Epidermal melanocyte (primary cell): Measurements from ENCODE around the gene CDKN2B-AS1.

ENCODE experiments used
- DNase-seq: peaks from one replicate; pipeline ENCODE4 v3.0.0; 2011; ENCODE audit warnings: low spot score; ENCODE audit not compliant: insufficient read length

CDKN2B-AS1 gene

DNA sequence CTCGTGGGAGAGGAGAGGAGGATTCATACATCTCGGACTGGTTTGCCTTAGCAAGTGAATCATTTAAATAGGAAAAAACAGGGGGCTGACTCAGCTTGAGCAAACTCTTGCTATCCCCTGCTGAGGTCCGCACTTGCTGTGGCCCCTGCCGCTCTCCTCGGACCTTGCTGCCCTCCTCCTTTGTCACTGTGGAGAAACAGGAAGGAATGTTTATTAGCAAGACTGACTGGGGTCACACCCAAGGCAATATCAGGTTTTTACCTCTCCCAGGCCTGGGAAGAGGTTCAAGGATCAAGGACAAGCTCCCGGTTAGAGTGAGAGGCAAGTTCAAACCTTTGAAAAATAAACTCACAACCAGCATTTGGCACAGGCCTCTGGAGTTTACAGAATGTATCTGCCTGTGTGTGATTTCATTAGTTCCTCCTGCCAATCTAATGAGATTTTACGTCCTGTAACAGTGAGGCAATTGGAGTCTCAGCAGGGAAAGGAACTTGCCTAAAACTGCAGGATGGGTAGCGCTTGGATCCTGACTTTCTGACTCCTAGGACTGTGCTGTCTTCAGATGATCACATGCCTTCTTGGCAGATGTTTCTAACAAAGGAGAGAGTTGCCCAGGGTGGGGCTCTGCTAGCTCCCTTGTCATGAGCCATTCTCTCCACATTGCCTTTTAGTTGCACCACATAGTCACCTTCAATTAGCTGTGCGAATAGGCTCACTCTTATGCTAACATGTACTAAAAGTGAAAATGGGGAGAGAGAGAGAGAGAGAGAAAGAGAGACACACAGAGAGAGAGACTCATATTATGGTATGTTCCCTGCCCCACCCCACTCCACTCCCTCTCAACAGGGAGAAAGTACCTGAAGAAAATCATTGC is 123.2 kb downstream of the CDKN2B-AS1 start:
- no peak for DNase-seq

DNA sequence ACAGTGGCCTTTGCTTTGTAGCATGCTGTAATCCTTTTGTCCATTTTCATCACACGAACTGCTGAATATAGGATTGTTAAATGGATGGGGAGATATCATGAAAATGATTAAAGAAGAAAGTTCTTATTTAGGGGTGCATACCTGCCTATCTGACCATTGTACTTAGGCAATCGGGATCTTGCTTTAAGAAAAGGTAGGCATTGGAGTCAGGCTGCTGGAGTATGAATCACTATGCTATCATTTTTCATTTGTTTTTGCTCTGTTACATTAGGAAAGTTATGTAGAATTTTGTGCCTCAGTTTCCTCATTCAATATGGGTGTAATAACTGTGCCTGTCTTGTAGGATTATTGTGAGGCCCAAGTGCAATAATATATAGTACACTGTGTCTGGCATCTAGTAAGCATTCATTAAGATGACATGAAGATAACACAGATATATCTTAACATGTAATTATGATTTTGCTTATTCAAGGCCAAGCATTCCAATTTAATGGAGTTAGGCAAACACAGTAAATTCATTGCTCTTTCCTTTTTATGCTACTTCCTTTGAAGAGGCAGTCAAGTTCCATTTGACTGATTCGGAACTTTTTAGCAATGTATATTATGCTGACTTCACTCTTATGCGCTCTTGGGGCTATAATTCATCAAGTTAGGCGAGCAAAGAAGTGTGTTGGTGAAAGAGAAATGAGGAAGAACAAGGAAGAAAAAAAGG is 124.4 kb downstream of the CDKN2B-AS1 start:
- DNase-seq = no peak

DNA sequence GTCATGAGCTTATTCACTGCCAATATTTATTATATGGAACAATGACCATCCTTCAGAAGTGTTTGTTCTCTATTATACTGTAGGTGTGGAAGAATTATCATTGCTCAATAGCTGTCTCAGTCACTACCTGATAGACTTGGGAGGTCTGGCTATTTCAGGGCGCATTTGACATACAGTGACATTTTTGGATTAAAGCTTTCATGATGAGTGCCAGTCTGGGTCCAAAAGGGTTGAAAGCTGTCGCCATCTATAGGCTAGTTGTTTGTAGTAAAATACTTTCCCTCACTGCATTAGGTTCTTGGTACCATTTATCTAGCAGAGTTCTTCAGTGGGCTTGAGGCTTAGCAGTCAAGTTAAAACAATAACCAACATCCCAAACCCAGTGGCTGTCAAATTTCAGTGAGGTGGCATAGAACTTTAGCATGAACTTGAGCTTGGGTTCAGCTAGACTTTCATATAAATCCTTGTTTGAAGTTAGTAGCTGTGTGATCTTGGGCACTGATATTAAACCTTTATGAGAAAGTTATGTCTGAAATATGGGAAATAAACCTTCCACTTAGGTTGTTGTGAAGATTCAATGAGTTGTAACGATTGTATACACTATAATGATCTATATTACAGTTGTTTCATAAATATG is 125.0 kb downstream of the CDKN2B-AS1 start:
- no peak for DNase-seq

DNA sequence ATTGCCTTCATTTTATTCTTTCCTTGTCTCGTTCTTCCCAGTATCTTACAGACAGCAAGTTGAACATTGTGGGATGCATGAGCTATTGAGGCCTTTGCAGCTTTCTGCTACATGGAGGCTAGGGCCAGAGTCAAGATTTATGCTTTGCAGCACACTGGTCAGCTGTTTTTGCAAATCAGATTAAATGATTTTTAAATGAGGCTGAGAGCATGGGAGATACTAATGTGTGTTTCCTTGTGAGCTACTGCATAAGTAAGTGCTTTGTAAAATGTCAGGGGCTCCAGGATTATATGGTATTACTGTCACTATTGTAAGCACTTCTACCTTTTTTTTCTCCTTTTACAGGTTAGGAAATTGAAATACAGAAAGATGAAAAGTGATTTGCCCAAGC is 125.6 kb downstream of the CDKN2B-AS1 start:
- DNase-seq = no peak

DNA sequence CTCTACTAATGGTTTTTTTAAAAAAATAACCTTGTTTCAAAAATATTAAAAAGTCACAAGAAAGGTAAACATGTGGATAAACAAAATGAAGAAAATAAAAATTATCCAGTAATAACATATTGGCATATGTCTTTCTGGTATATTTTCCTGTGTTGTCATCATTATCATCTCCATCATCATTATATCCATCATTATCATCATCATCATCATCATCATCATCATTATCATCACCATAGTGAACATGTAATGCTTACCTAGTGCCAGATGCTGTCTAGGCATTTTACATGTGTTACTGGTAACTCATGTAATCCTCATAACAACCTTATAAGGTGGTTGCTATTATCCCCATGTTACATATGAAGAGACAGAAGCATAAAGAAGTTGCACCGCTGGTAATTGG is 126.0 kb downstream of the CDKN2B-AS1 start:
- DNase-seq = no peak

DNA sequence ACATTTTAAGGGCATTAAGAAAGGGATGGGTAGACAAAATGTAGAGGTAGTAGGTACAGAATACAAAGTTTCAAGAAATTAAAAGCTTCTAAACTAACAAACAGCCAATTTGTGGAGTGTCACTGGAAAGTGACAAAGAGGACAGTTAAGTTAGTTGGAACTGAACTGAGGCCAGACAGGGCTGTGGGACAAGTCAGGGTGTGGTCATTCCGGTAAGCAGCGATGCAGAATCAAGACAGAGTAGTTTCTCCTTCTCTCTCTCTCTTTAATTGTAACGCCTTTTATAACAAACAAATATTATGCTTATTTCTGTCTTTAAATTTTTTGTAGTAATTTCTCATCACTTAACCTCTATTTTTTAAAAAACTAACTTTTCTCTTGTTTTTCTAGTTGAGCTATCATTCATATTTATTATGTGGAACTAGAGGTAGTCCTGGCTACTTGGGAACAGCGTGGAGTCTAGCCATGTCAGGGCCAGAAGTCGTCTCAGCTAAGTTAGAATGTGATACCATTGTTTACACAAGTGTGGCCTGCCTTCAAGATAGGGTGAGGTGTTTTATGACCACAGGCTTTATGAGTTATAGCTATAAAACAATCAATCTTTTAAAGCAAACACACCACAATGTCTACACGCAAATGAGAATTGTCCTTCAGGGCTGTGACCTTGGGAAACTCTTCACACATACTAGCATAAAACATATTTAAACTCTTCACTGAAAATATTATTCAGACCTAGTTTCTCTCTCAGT is 129.8 kb downstream of the CDKN2B-AS1 start:
- no peak for DNase-seq

DNA sequence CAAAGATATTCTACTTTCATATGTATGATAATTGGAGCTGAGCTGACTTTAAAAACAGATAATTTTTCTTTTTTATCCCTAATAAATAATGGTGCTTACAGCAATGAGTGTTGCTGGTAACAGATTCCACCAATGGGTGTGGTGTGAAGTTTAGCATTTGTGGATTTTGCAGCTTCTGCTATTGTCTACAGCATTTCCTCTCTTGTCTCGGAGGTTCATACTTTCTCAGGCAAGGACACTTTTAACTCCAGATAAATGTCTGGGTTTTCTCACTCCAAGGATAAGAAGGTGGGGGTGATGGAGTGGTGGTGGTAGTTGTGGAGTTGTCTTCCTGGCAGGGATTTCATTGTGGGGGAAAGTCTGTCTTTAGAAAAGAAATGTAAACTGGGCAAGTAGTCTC is 134.5 kb downstream of the CDKN2B-AS1 start:
- no peak for DNase-seq

DNA sequence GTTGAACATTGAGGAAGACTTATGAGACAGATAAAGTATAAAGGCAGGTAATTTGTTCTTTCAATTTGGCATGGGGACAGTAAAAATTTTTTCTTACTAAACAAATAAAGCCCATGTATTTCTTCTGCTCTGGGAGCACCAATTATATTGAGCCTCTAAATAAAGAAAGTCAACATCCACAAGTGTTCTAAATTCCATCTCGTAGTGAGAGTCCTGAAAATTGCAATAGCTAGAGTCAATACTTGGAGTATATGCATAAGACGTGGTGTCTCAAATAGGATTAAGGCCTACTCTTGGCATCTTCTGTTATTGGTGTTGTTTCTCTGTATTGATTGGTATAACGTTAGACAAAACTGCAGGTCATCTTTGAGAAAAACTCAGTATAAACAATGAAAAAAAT is 135.0 kb downstream of the CDKN2B-AS1 start:
- no peak for DNase-seq

DNA sequence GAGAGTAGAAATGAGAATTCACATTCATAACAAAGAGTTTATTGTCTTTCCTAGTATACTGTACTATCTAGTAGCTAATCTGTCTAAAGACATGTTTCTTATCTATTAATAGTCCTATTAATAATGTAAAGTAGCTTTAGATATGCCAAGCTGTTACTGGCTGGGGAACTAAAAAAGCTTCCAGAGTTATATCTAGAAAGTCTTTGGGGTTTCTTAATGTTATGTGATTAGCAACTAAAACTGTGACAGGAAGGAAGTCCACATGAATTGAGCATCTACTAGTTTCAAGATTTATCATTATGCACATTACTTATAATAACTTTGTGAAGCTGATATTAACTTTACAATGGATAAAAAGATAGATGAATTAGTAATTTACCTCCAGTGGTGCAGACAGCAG is 137.2 kb downstream of the CDKN2B-AS1 start:
- DNase-seq = no peak

DNA sequence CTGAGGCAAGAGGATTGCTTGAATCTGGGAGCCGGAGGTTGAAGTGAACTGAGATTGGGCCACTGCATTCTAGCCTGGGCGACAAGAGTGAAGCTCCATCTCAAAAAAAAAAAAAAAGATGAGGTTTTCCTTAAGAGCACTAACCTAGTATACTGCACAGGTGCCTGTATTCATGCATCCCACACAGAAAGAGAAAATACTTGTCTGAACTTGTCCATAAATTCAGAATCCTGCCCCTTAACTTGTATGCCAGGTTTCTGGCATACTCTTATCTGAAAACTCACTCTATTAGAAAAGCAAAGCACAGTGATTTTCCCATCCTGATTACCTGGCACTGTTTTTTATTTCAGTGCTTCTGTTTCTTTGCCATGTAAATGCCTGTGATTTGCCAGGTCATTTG is 139.8 kb downstream of the CDKN2B-AS1 start:
- no peak for DNase-seq

DNA sequence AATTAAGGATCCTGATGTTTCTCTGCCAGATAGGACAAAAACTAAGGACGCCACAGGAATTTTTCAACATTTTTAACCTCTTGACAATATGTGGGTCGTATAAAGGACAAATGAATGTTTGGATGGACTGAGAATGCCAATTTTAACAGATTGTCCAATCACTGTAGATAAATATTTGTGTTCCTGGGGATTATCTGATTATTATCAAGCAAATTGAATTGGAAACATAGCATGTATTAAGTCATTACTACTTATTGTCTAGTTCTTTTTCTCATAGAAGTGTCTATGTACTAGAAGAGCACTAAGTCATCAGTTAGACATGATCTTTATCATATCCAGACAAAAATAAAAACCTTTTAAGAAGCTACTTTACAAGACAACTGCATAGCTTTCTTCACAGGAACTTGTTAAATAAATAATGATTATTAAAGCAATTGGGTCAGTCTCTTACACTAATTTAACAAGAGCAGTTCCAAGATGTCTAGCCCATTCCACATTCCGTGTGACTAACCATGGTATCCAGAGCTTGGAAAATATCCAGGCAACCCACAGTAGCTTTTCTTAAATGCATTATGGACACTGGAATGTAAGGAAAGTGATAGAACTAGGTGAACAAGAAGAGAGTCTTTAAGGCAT is 142.0 kb downstream of the CDKN2B-AS1 start:
- no peak for DNase-seq

DNA sequence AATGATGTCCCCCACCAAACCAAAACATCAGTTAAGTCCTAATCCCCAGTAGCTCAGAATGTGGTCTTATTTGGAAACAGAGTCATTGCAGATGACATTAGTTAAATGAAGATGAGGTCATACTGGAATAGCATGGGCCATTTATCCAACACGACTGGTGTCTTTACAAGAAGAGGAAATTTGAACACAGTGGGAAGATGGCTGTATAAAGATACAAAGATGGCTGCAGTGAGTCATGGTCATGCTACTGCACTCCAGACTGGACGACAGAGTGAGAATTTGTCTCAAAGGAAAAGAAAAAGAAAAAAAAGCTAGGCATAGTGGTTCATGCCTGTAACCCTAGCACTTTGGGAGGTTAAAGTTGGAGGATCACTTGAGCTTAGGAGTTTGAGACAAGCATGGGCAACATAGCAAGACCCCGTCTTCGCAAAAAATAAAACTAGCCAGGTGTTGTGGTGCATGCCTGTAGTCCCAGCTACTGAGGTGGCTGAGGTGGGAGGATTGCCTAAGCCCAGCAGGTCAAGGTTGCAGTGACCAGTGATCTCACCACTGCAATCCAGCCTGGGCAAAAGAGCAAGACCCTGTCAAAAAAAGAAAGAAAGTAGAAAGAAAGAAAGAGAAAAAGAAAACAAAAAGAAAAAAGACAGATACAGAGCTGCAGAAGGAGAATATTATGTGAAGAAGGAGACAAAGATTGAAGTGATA is 144.5 kb downstream of the CDKN2B-AS1 start:
- DNase-seq = no peak

DNA sequence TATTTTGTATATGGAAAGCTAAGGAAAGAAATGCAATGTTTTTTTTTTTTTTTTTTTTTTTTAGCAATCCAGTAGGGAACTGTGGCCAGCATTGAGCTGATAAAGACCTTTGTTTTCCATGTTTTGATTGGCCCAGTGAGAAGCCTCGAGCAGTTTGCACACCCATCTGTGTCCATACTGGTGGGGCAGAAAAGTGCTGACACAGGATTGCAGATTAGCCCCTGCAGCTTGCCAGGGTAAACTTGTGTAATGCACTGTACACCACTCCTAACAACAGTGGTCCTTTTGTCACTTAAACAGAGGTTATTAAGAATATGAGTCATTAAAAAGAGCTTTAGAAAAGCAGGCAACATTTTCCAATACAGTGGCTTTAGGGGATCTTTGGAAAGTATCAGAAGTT is 147.3 kb downstream of the CDKN2B-AS1 start:
- peak; percentile 34 for DNase-seq

DNA sequence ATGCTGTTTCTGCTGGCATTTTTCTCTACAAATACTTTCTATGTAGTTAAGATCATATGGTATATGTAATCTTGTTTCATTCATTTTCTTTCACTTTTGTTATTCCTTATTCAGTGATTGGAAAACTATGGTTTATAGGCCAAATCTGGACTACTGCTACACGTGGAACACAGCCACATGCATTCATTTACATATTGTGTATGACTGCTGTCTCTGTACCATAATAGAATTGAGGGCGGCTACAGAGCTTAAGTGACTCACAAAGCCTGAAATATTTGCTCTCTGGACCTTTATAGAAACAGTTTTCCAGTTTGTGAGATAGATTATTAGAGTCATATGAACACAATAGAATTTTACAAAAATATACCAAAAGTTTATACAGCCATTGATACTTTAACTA is 148.1 kb downstream of the CDKN2B-AS1 start:
- no peak for DNase-seq

DNA sequence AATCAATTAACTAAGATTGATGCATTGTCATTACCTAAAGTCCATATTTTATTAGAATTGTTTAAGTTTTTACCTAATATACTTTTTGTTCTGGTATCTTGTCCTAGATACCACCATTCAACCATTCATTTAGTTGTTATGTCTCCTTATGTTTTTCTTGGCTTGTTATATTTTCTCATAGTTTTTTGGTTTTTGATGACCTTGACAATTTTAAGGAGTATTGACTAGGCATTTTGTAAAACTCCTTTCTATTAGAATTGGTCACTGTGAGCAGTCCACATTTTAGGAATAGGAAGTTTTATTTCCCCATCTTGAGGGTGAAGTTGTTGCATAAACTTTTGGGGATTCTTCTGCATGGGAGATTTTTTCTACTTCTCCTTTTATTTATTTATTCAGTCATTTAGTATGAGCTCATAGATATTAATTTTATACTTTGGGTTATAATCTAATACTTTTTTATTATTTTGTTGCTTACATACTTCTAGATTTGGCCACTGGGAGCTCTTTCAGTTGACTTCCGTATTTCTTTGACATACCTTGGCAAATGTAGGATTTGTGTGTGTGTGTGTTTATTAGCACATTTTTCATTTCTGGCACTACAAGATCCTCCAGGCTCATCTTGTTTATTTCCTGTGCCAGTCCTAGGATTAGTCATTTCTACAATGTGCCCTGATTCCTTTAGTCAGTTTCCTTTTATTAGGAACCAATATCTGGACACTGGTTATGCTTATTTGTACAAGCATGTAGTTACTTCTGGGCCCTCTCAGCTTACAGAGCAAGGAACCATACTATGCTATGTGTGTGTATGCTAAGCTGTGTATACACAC is 149.4 kb downstream of the CDKN2B-AS1 start:
- DNase-seq = no peak

DNA sequence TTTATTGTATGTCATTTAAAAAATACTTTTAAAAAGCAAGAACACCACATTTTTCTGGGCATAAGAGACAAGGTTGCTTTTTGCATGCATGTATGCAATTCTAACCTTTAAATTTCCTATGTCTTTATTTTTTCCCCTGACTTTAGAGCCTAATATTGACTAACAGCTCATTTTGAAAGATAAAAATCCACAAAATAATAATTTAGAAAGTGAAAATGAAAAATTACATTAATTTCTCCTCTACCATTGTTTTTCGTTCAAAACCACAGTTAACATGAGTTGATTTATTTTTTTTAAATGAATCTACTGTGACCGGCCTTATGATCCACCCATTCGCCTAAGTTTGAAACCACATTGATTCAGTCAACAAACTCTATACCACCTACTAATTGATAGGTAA is 152.0 kb downstream of the CDKN2B-AS1 start:
- no peak for DNase-seq

DNA sequence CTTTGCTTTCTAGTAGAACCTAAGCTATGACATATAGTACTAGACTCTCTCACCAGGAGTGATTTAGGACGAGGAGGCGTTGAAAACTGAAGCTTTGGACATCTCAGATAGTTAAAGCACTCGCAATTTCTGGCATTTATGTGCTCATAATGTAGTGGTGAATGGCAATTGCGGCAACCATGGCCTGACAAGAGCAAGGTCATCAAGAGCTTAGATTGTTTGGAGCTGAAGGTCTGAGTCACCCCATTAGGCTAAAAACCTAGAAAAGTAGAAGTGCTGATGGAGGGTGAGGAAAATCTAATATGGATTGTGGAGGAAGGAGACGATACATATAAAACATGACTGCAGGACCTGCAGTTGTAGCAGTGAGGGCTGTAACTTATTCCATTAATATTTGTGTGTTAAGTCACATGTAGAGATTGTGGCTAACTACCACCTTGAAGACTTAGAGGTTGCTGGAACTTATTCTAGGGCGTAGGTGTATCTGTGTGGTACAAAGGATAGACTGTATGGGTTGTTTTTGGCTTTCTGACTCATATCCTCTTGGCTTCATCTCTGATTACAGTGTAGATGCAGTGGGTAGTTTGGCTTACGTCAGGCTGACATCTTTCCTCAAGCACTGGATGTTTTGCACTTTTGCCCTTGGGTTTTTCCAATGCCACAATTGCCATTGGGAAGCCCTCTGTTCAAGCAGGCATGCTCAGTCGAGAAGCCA is 153.4 kb downstream of the CDKN2B-AS1 start:
- no peak for DNase-seq

DNA sequence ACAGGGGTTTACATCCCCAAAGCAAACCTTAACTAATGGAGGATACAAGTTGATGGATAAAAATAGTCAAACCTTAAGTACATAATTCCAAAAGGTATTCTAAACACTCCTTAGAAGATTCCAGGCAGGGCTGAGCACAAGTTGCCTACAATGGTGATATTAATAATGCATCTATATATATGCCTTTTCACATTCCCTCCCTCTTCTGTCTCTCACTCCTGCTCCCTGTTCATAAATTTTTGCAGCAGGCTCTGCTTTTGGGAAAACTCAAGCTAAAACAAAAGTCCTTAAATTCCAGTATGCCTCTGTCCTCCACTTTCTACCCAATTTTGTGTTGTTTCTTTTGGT is 153.9 kb downstream of the CDKN2B-AS1 start:
- no peak for DNase-seq
